ENCODE data around the gene ARHGAP8.

ARHGAP8 gene

DNA sequence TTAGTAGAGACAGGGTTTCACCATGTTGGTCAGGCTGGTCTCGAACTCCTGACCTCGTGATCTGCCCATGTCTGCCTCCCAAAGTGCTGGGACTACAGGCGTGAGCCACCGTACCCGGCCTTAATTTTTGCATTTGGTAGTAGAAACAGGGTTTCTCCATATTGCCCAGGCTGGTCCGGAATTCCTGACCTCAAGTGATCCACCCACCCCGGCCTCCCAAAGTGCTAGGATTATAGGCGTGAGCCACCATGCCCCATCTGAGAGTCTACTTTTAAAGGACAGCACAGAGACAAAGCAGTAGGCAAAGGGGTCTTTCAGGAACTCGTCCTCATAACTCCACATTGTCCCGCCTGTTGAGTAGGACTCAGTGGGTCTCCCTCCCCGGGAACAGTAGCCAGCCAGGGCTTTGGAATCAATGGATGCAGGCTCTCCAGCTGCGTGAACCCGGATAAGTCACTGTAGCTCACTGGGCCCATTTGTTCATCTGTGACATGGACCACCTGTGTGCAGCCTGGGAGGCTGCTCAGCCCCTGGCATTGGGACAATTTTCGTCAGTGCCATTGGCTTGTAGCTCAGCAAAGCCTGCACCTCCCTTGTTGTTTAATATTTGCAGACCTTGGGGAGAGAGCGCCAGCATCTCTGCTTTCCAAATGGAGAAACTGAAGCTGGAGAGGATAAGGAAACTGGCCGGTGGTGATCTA, 86.1 kb downstream of the ARHGAP8 start:
- H3K4me1 ChIP-seq (ENCODE audit: control insufficient read depth, insufficient read depth, low read length) = no peaks in the 10 kb centered on the region
- H3K36me3 ChIP-seq (ENCODE audit: control insufficient read depth, insufficient read depth, low read length) = no peaks in the 10 kb centered on the region
- no peaks in the 10 kb centered on the region for H3K27me3 ChIP-seq (ENCODE audit: control insufficient read depth, insufficient read depth, low read length)
- H3K9ac ChIP-seq (ENCODE audit: low read length) = no peak overlapping the region
- H3K4me3 ChIP-seq (ENCODE audit: low read length) = no peak overlapping the region
- H3K9me3 ChIP-seq (ENCODE audit: control insufficient read depth, low read length) = no peaks in the 10 kb centered on the region

DNA sequence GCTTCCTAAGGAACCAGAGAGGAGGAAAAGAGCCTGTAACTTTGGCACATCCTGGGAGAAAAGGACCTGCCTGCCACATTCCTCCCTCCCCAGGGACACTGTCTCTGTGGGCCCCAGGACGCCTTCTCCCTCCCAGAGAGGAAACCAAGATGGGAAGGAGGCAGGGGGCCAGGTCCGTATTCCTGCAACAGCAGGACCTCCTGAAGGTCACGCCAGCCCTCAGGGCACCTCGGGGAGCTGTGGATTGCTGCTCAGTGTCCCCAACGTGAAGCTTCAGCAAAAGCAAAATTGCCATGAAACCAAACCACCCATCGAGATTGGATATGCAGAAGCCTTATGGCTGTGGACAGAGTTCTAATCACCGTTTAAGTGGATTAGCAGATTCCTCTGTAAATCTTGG, 86.7 kb downstream of the ARHGAP8 start:
- Histone ChIP-seq H3K4me1 (ENCODE audit: control insufficient read depth, insufficient read depth, low read length) (no peaks in the 10 kb centered on the region), H3K36me3 (ENCODE audit: control insufficient read depth, insufficient read depth, low read length) (no peaks in the 10 kb centered on the region), H3K9me3 (ENCODE audit: control insufficient read depth, low read length) (no peaks in the 10 kb centered on the region), H3K9ac (ENCODE audit: low read length) (no peak overlapping the region), H3K27me3 (ENCODE audit: control insufficient read depth, insufficient read depth, low read length) (no peaks in the 10 kb centered on the region), H3K4me3 (ENCODE audit: low read length) (no peak overlapping the region)

DNA sequence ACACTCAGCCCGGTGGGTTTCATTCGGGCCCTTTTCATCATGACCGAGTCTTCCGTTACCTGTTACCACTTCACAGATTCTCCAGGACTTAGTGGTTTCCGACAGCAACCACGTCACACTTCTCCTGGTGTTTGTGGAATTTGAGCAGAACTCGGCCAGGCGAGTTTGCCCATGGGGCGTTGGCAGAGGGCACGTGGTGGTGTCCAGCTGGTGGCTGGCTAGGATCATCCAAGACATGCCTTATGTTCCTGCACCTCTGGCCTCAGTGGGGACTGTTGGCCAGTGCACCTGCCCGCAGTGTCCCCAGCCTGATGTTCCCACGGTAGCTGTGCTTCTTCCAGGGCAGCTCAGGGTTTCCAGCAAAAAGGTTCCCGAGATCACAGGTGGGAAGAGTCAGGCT, 87.3 kb downstream of the ARHGAP8 start:
- no peaks in the 10 kb centered on the region for H3K9me3 ChIP-seq (ENCODE audit: control insufficient read depth, low read length)
- no peaks in the 10 kb centered on the region for H3K27me3 ChIP-seq (ENCODE audit: control insufficient read depth, insufficient read depth, low read length)
- no peak overlapping the region for H3K9ac ChIP-seq (ENCODE audit: low read length)
- H3K4me1 ChIP-seq (ENCODE audit: control insufficient read depth, insufficient read depth, low read length) = no peaks in the 10 kb centered on the region
- no peaks in the 10 kb centered on the region for H3K36me3 ChIP-seq (ENCODE audit: control insufficient read depth, insufficient read depth, low read length)
- no peak overlapping the region for H3K4me3 ChIP-seq (ENCODE audit: low read length)

DNA sequence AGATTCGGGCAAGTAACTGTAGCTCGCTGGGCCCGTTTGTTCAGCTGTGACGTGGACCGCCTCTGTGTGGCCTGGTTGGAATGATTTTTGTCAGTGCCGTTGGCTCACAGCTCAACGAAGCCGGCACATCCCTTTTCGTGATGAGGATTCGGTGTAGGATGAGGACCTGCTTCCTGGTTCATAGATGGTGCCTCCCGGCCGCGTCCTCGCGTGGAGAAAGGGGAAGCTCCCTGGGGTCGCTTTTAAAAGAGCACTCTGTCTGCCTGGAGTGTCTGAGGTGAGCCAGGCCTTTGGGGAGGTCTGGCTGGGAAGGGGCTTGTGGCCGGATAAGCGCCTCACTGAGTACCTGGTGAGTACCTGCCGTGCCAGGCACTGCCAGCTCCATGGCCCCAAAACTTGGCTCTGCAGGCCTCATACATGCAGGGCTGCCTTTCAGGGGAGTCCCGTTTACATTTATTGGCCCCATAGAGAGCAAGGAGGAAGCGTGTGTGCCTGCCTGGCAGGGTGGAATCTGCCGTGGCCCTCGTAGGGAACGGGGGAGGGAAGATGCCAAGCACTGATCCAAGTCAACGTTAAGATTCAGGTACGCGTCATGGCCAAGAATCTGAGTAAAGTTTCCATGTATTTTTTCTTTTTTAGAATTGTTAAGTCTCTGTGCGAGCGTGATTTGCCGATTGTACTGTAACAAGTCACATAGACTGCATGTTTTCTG, 88.4 kb downstream of the ARHGAP8 start:
- no peaks in the 10 kb centered on the region for H3K27me3 ChIP-seq (ENCODE audit: control insufficient read depth, insufficient read depth, low read length)
- no peak overlapping the region for H3K9ac ChIP-seq (ENCODE audit: low read length)
- no peak overlapping the region for H3K4me3 ChIP-seq (ENCODE audit: low read length)
- H3K36me3 ChIP-seq (ENCODE audit: control insufficient read depth, insufficient read depth, low read length) = no peaks in the 10 kb centered on the region
- H3K9me3 ChIP-seq (ENCODE audit: control insufficient read depth, low read length) = no peaks in the 10 kb centered on the region
- no peaks in the 10 kb centered on the region for H3K4me1 ChIP-seq (ENCODE audit: control insufficient read depth, insufficient read depth, low read length)

DNA sequence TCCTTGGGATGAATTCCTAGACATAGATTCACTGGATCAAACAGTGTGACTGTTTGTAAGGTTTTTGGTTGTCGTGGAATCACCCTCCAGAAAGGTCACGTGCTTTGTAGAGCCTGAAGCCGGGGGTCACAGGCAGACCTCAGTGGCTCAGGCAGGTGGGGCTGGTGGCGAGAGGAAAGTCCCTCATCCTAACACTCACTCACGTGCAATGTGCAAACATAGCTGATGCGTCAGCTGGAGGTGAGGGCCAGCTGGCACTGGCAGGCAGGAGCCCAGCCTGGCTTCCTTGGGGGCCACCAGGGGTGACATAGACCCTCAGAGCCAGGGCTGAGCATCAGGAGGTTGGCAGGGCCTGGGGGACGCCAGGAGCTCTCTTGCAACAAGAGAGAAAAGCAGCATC, 90.0 kb downstream of the ARHGAP8 start:
- no peaks in the 10 kb centered on the region for H3K9me3 ChIP-seq (ENCODE audit: control insufficient read depth, low read length)
- no peaks in the 10 kb centered on the region for H3K27me3 ChIP-seq (ENCODE audit: control insufficient read depth, insufficient read depth, low read length)
- no peaks in the 10 kb centered on the region for H3K4me1 ChIP-seq (ENCODE audit: control insufficient read depth, insufficient read depth, low read length)
- H3K4me3 ChIP-seq (ENCODE audit: low read length) = no peak overlapping the region
- no peaks in the 10 kb centered on the region for H3K36me3 ChIP-seq (ENCODE audit: control insufficient read depth, insufficient read depth, low read length)
- H3K9ac ChIP-seq (ENCODE audit: low read length) = no peak overlapping the region

DNA sequence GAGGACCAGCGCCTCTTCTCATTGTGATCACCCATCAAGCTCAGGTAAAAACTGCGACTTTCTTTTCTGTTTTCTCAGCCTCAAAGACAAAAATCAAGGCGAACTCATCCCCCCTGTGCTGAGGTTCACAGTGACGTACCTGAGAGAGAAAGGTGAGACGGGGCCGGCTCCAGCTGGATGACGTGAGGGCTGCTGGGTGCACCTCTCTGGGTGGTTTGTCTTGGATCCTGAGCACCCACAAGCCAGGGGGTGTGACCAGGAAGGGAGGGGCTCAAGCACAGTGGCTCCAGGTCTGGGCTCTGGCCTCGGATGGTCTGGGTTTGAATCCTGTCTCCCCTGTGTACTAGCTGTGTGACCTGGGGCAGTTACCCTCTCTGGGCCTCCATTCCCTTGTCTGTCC, 92.8 kb downstream of the ARHGAP8 start:
- no peak overlapping the region for H3K4me3 ChIP-seq (ENCODE audit: low read length)
- H3K36me3 ChIP-seq (ENCODE audit: control insufficient read depth, insufficient read depth, low read length) = no peaks in the 10 kb centered on the region
- no peaks in the 10 kb centered on the region for H3K9me3 ChIP-seq (ENCODE audit: control insufficient read depth, low read length)
- H3K9ac ChIP-seq (ENCODE audit: low read length) = no peak overlapping the region
- H3K27me3 ChIP-seq (ENCODE audit: control insufficient read depth, insufficient read depth, low read length) = no peaks in the 10 kb centered on the region
- no peaks in the 10 kb centered on the region for H3K4me1 ChIP-seq (ENCODE audit: control insufficient read depth, insufficient read depth, low read length)

DNA sequence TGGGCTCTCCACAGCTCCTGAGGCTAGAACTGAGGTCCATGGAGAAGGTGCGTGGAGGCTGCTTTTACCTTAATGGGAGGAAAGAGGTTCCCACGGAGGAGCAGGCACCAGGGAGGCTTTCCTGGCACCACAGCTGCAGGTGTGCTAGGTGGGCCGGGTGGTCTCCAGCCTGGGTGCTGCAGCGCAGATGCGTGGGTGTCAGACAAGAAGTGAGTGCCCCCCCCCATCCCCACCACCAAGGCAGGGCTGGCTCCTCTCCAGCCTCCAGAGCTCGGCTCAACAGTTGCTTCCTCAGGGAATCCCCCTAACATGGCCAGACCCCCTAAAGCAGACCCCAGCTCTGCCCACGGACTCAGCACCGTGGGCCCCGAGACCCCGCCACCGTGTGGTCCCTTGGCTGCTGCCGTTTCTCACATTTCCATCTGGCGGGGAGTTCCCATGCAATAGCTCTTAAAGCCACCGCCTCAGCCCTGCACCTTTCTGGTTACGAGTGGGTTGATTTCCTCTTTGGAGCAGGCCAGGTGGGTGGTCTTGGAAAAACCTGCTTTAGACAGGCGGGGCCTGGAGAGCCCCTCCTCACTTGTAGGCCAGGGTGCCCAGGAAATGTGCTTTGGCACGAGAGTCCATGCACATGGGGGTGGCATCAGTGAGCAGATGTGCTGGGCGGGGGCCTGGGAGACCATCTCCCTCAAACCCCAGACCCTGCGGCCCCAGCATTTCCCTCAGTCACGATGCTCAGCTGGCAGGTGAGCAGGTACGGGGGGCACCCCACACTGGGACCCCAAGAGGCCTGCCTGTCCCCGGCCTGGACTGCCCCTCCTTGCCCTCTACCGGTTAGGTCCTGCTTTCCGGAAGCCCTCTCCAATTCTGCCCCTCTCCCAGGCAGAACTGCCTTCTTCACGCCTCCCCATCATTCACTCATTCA, 93.7 kb downstream of the ARHGAP8 start:
- Histone ChIP-seq H3K9me3 (ENCODE audit: control insufficient read depth, low read length) (no peaks in the 10 kb centered on the region), H3K36me3 (ENCODE audit: control insufficient read depth, insufficient read depth, low read length) (no peaks in the 10 kb centered on the region), H3K9ac (ENCODE audit: low read length) (no peak overlapping the region), H3K27me3 (ENCODE audit: control insufficient read depth, insufficient read depth, low read length) (no peaks in the 10 kb centered on the region), H3K4me3 (ENCODE audit: low read length) (no peak overlapping the region), H3K4me1 (ENCODE audit: control insufficient read depth, insufficient read depth, low read length) (no peaks in the 10 kb centered on the region)

DNA sequence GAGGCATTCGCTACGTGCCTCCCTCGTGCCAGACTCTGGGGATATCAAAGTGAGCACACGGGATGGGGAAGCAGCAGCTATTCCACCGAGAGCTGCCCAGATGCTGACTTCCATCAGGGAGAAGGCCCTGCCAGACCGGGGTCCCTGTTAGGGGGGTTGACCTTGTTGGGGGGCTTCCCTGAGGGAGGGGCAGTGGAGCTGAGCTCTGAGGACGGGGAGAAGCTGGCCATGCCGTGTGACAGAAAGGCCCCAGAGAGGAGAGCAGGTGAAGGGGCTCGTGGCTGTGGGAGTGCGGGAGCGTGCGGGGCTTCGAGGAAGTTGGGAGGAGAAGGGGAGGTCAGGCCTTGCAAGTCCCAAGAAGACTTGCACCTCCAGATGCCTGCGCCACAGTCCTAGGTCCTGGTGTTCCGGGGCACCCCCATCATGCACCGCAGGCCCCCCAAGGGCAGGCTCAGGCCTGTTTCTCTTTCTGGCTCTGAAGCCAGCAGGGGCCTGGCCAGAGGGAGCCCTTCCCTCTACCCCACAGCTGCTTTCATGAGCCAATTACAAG, 94.4 kb downstream of the ARHGAP8 start:
- Histone ChIP-seq H3K27me3 (ENCODE audit: control insufficient read depth, insufficient read depth, low read length) (no peaks in the 10 kb centered on the region), H3K4me3 (ENCODE audit: low read length) (no peak overlapping the region), H3K4me1 (ENCODE audit: control insufficient read depth, insufficient read depth, low read length) (no peaks in the 10 kb centered on the region), H3K9me3 (ENCODE audit: control insufficient read depth, low read length) (no peaks in the 10 kb centered on the region), H3K9ac (ENCODE audit: low read length) (no peak overlapping the region), H3K36me3 (ENCODE audit: control insufficient read depth, insufficient read depth, low read length) (no peaks in the 10 kb centered on the region)

DNA sequence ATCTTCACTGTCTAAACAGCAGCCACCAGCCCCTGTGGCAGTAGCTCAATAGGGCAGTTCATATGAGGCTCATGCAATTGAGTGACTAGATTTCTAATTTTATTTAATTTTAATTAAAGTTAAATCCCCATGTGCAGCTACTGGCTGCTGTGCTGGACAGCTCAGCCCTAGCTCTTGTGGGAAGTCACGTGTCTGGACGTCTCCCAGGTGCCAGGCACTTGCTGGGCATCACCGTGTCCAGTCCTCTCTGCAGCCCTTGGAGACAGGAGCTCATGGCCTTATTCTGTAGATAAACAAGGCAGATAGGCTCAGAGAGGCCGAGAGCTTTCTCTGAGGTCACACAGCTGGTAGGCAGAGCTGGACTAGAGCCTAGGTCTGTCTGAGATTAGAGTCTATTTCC, 95.0 kb downstream of the ARHGAP8 start:
- Histone ChIP-seq H3K9me3 (ENCODE audit: control insufficient read depth, low read length) (no peaks in the 10 kb centered on the region), H3K4me1 (ENCODE audit: control insufficient read depth, insufficient read depth, low read length) (no peaks in the 10 kb centered on the region), H3K36me3 (ENCODE audit: control insufficient read depth, insufficient read depth, low read length) (no peaks in the 10 kb centered on the region), H3K4me3 (ENCODE audit: low read length) (no peak overlapping the region), H3K27me3 (ENCODE audit: control insufficient read depth, insufficient read depth, low read length) (no peaks in the 10 kb centered on the region), H3K9ac (ENCODE audit: low read length) (no peak overlapping the region)

DNA sequence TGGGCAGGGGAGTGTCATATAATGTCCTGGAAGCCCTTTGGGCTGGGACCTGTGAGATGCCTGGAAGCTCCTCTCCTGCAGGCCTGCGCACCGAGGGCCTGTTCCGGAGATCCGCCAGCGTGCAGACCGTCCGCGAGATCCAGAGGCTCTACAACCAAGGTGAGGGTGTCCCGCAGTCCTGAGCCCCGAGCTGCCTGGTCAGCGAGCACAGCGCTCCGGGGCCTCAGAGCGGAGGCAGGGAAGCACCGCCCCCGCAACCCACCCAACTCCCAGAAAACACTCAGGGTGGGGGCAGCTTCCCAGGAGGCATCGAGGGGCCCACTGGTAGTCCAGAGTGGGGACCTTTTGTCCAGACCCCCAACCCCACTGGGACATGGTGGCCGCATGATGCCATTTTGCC, 95.5 kb downstream of the ARHGAP8 start:
- no peaks in the 10 kb centered on the region for H3K9me3 ChIP-seq (ENCODE audit: control insufficient read depth, low read length)
- H3K4me1 ChIP-seq (ENCODE audit: control insufficient read depth, insufficient read depth, low read length) = no peaks in the 10 kb centered on the region
- no peaks in the 10 kb centered on the region for H3K36me3 ChIP-seq (ENCODE audit: control insufficient read depth, insufficient read depth, low read length)

DNA sequence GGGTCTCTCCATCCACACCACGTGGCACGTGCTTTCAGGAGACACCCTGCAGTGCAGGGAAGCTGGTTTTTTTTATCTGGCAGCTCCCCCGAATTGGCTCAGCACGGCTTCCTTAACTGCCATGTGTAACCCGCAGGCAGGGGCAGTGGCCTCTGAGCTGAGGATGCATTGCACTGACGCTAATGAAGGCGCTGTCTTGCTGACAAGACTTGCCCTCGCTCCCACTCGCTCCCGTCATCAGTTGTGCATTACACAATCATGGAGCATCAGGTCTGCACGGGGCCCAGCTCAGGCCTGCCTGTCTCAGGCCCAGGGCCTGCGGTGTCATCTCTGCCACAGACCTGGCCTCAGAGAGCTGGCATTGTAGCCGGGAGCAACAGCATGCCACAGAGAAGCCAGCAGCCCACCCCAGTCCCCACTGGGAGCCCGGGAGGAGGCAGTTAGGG, 95.9 kb downstream of the ARHGAP8 start:
- H3K4me3 ChIP-seq (ENCODE audit: low read length) = no peak overlapping the region
- no peak overlapping the region for H3K9ac ChIP-seq (ENCODE audit: low read length)
- no peaks in the 10 kb centered on the region for H3K9me3 ChIP-seq (ENCODE audit: control insufficient read depth, low read length)
- H3K4me1 ChIP-seq (ENCODE audit: control insufficient read depth, insufficient read depth, low read length) = no peaks in the 10 kb centered on the region
- no peaks in the 10 kb centered on the region for H3K36me3 ChIP-seq (ENCODE audit: control insufficient read depth, insufficient read depth, low read length)
- no peaks in the 10 kb centered on the region for H3K27me3 ChIP-seq (ENCODE audit: control insufficient read depth, insufficient read depth, low read length)

More for the DNA sequence above, 95.5 kb downstream of the ARHGAP8 start:
- Histone ChIP-seq H3K9ac (ENCODE audit: low read length) (no peak overlapping the region), H3K27me3 (ENCODE audit: control insufficient read depth, insufficient read depth, low read length) (no peaks in the 10 kb centered on the region), H3K4me3 (ENCODE audit: low read length) (no peak overlapping the region)
